ENCODE measurements around the gene AQP2.

AQP2 gene

DNA sequence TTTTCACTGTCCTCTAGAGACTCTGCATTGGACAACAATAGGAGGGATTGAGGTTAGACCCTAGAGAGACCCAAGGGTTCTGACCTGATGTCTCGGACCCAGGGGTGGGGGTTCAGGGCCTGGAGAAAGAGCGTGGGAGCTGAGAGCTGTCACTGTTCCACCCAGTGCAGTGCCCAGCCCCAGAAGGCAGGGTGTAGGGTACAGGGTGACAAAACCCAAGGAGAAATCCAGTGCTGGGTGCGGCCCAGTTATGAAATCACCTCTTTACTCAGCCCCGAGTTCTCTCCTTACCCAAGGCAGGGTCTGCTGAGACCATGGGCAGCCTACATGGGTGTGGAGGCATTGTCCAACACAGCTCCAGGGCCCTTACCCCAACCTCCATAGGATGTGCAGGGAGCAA is 2.6 kb downstream of the AQP2 start:
- Histone ChIP-seq H3K4me1 (ENCODE audit: insufficient read depth, low read length, poor library complexity, severe bottlenecking) (peaks cover 61% of the 10 kb centered on the region), H3K4me3 (ENCODE audit: low read length, poor library complexity, severe bottlenecking) (no peak overlapping the region), H3K9ac (ENCODE audit: low read depth, low read length, poor library complexity, severe bottlenecking) (peak overlapping the region; percentile 27), H3K79me2 (ENCODE audit: insufficient read depth, low read length) (no peaks in the 10 kb centered on the region), H3K4me2 (ENCODE audit: low read depth, low read length, poor library complexity, severe bottlenecking) (no peak overlapping the region), H3F3A (ENCODE audit: low read depth) (no peaks in the 10 kb centered on the region), H4K20me1 (ENCODE audit: insufficient read depth, low read length, poor library complexity, severe bottlenecking) (no peaks in the 10 kb centered on the region), H2AFZ (ENCODE audit: low read length) (no peak overlapping the region), H3K9me2 (replicated peaks; ENCODE audit: low read depth, low read length) (no peaks in the 10 kb centered on the region), H3K36me3 (ENCODE audit: insufficient read depth, low read length) (no peaks in the 10 kb centered on the region), H3K9me3 (ENCODE audit: insufficient read depth, low read depth, low read length) (no peaks in the 10 kb centered on the region), H3K27me3 (ENCODE audit: insufficient read depth, low read length, poor library complexity, severe bottlenecking) (no peaks in the 10 kb centered on the region)
- TF ChIP-seq EZH2phosphoT487 (IDR thresholded peaks at IDR 0.05; ENCODE audit: borderline replicate concordance) (no peak), CTCF (conservative IDR thresholded peaks at IDR 0.05; ENCODE audit: low read length) (no peak)

GRCh38 chr12:49953961-49954846 is 3.7 kb downstream of the AQP2 start:
- TF ChIP-seq EZH2phosphoT487 (IDR thresholded peaks at IDR 0.05; ENCODE audit: borderline replicate concordance) (no peak), CTCF (conservative IDR thresholded peaks at IDR 0.05; ENCODE audit: low read length) (no peak)
- no peak overlapping the region for H3K4me2 ChIP-seq (ENCODE audit: low read depth, low read length, poor library complexity, severe bottlenecking)
- H3F3A ChIP-seq (ENCODE audit: low read depth) = 0 out of 2 replicates have a peak, but pooled peaks cover under 1% of the 10 kb centered on the region
- peaks cover 71% of the 10 kb centered on the region for H3K4me1 ChIP-seq (ENCODE audit: insufficient read depth, low read length, poor library complexity, severe bottlenecking)
- H3K79me2 ChIP-seq (ENCODE audit: insufficient read depth, low read length) = no peaks in the 10 kb centered on the region
- H3K4me3 ChIP-seq (ENCODE audit: low read length, poor library complexity, severe bottlenecking) = no peak overlapping the region
- H3K36me3 ChIP-seq (ENCODE audit: insufficient read depth, low read length) = no peaks in the 10 kb centered on the region
- no peak overlapping the region for H2AFZ ChIP-seq (ENCODE audit: low read length)
- no peaks in the 10 kb centered on the region for H4K20me1 ChIP-seq (ENCODE audit: insufficient read depth, low read length, poor library complexity, severe bottlenecking)
- no peaks in the 10 kb centered on the region for H3K9me3 ChIP-seq (ENCODE audit: insufficient read depth, low read depth, low read length)
- H3K27me3 ChIP-seq (ENCODE audit: insufficient read depth, low read length, poor library complexity, severe bottlenecking) = no peaks in the 10 kb centered on the region
- H3K9ac ChIP-seq (ENCODE audit: low read depth, low read length, poor library complexity, severe bottlenecking) = peak overlapping the region; percentile 27
- H3K9me2 ChIP-seq (replicated peaks; ENCODE audit: low read depth, low read length) = no peaks in the 10 kb centered on the region

- Histone ChIP-seq H3K9me3 (ENCODE audit: insufficient read depth, low read depth, low read length) (no peaks in the 10 kb centered on the region), H3K79me2 (ENCODE audit: insufficient read depth, low read length) (no peaks in the 10 kb centered on the region), H3K4me2 (ENCODE audit: low read depth, low read length, poor library complexity, severe bottlenecking) (peak overlapping the region; percentile 54), H3K27me3 (ENCODE audit: insufficient read depth, low read length, poor library complexity, severe bottlenecking) (no peaks in the 10 kb centered on the region), H3K9ac (ENCODE audit: low read depth, low read length, poor library complexity, severe bottlenecking) (peak overlapping the region; percentile 26), H3K4me1 (ENCODE audit: insufficient read depth, low read length, poor library complexity, severe bottlenecking) (peaks cover 81% of the 10 kb centered on the region), H3K36me3 (ENCODE audit: insufficient read depth, low read length) (no peaks in the 10 kb centered on the region), H3K4me3 (ENCODE audit: low read length, poor library complexity, severe bottlenecking) (no peak overlapping the region), H3F3A (ENCODE audit: low read depth) (0 out of 2 replicates have a peak, but pooled peaks cover 3% of the 10 kb centered on the region), H2AFZ (ENCODE audit: low read length) (no peak overlapping the region), H4K20me1 (ENCODE audit: insufficient read depth, low read length, poor library complexity, severe bottlenecking) (no peaks in the 10 kb centered on the region), H3K9me2 (replicated peaks; ENCODE audit: low read depth, low read length) (no peaks in the 10 kb centered on the region)
- TF ChIP-seq EZH2phosphoT487 (IDR thresholded peaks at IDR 0.05; ENCODE audit: borderline replicate concordance) = no peak
- TF ChIP-seq CTCF (conservative IDR thresholded peaks at IDR 0.05; ENCODE audit: low read length) = no peak
These were observed 4.6 kb downstream of the AQP2 start for GRCh38 chr12:49954863-49955830.
